Measurements from ENCODE around the gene NAV3.
"Not testable (repeated sequence)": the region's sequence is repeated elsewhere in the genome, so short reads cannot be mapped to it uniquely, and the experiment has no call there.

NAV3 gene

DNA sequence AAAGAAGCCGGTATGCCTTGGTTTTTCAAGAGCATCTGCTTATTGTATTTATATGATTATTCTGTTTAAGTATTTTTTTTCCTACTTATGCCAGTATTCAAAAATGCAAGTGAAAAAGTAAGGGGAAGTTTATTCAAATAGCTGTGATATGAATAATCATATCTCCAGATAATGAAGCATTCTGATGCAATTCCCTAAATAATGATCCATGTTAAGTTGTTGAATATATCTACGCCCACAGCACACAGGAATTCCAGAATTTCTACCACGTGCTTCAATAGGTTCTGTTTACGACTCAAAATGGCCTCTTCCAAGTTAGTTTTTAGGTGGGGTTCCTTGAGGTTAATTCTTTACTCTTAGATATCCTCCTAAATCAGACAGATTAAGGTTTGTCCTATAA is 208.3 kb downstream of the NAV3 start:
- no peak for DNase-seq (ENCODE audit: low read depth in 2 of 2)

DNA sequence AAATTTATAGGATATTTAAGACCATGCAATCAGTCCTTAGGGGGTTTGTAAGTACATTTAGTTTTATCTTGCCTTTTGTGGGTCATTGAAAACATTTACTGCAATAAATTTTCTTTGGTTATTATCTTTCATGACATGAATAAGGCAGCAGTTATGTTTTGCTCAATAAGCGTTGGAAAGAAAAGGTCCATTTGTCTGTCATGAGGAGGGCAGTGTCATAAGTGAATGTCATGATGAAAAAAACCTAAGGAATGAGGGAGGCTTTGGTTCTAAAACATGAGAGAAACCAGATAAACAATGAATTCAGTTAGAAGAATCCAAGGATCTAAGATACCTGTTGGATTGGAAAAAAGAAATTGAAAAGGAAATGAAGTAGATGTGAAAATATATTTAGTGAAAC is 209.4 kb downstream of the NAV3 start:
- DNase-seq (ENCODE audit: low read depth in 2 of 2): no peak

DNA sequence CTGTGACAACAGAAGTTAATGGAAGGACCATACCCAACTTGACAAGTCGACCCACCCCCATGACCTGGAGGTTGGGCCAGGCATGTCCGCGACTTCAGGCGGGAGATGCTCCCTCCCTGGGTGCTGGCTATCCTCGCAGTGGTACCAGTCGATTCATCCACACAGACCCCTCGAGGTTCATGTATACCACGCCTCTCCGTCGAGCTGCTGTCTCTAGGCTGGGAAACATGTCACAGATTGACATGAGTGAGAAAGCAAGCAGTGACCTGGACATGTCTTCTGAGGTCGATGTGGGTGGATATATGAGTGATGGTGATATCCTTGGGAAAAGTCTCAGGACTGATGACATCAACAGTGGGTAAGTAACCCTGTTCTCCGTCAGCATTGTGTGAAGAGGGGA is 220.1 kb downstream of the NAV3 start:
- DNase-seq (ENCODE audit: low read depth in 2 of 2): no peak

DNA sequence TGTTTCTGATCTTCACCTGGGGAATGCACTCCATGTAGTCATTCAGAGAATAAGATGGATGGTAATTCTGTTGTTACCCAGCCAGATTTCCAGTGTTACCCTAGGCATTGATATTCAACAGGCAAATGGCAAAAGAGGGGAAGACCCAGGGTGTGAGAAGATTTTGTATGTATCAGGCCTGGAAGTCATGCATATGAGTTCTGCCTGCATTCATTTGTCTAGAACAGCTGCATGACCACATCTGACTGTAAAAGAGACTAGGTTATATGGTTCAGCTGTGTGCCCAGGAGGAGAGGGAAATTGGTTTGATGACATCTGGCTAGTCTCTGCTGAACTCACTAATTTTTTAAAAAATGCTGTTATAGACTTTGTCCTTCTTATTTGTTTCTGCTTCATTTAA is 224.9 kb downstream of the NAV3 start:
- no peak for DNase-seq (ENCODE audit: low read depth in 2 of 2)

DNA sequence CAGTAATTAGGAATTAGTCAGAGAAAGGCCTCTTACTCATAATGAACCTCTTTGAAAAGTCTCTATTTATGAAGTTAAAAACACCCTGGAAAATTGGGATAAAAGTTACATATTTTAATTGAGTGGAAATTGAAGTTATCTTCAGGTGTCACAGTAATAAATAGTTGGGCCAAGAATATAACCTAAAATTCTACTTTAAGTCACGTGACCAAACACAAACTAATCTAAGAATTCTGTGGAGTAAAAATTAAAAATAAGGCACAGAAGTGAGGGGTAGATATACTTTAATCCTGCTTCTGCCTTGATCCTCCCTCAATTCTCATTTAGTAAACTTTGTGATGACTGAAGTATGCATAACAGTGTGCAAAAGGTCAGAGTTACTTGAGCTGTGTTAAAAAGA is 226.4 kb downstream of the NAV3 start:
- no peak for DNase-seq (ENCODE audit: low read depth in 2 of 2)

DNA sequence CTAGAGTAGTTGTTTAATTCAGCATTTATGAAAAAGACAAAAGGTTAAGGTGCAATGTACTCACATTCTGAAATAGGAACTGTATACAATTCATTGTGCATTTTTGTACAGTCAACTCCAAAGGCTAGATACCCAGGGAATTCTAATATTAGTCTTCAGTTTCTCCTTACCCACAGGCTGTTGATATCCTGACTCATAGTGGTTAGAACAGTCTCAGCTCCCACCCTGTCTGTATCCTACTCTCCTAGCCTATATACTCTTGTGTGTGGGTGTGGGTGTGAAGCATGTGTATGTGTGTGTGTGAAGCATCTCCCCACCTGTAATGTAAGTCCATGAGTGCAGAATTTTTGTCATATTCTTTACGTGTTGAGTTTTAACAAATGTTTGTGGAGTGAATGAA is 229.5 kb downstream of the NAV3 start:
- no peak for DNase-seq (ENCODE audit: low read depth in 2 of 2)

DNA sequence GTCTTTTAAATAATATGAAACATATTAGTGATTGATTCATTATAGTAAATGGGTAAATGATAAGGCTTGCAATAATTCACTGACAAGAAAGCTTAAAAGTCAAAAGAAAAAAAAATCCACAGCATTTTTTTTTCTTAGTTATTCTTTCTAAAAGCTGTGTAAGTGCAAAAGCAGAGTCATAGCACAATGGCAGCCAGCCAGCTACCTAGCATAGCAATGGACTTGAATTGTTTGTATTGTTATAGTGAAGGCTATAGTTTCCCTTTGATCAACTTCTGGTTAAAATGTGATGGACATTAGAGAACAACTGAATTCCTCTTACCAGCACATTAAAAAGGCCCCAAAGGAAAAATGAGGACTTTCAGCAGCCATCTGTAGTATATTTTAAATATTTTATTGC is 232.1 kb downstream of the NAV3 start:
- no peak for DNase-seq (ENCODE audit: low read depth in 2 of 2)

DNA sequence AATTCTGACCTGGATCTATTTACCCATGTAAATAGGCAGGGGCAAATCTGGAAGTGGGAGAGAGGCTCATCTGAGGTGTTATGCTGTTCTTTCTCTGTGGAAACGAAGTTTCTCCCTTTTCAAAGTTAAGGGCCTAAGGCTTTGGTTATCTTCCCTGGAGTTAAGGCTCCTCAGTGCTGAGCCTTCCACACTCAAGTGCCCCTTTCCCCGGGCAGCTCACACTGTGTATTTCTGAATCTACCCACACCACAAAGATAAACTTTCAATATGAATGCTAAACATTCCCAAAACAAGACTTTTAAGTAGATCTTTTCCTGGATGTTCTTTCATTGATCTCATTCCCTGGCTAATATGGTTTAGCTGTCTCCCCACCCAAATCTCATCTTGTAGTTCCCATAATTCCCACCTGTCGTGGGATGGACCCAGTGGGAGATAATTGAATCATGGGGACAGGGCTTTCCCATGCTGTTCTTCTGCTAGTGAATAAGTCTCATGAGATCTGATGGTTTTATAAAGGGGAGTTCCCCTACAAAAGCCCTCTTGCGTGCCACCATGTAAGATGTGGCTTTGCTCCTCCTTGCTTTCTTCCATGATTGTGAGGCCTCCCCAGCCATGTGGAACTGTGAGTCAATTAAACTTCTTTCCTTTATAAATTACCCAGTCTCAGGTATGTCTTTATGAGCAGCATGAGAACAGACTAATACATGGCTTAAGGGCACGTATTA is 251.1 kb downstream of the NAV3 start:
- no peak for DNase-seq (ENCODE audit: low read depth in 2 of 2)

DNA sequence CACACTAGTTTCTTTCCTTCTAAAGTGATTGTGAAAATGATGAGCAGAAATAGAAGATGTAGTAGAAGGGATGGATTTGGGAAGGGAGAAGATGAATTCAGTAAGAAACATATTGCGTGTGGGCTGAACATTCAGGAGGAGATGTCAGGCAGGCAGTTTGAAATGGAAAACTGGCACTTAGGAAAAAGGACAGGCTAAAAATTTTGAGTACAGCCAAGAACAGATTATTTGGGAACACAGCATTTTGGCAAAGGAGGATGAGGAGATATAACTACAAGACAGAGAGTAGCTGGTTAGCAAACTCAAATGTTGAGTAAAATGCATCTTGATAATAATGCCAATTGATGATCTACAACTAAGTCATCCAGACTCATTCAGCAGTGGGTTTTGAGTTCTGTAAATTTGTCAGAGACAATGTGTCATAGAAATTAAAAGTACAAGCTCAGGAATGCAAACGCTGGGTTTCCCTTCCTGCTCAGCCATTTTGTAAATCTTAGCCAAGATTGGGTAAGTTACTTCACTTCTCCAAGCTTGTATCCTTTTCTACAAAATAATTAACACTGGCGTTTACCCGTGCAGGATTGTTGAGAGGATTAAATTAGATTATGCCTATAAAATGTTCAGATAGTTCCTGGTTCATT is 255.0 kb downstream of the NAV3 start:
- no peak for DNase-seq (ENCODE audit: low read depth in 2 of 2)

DNA sequence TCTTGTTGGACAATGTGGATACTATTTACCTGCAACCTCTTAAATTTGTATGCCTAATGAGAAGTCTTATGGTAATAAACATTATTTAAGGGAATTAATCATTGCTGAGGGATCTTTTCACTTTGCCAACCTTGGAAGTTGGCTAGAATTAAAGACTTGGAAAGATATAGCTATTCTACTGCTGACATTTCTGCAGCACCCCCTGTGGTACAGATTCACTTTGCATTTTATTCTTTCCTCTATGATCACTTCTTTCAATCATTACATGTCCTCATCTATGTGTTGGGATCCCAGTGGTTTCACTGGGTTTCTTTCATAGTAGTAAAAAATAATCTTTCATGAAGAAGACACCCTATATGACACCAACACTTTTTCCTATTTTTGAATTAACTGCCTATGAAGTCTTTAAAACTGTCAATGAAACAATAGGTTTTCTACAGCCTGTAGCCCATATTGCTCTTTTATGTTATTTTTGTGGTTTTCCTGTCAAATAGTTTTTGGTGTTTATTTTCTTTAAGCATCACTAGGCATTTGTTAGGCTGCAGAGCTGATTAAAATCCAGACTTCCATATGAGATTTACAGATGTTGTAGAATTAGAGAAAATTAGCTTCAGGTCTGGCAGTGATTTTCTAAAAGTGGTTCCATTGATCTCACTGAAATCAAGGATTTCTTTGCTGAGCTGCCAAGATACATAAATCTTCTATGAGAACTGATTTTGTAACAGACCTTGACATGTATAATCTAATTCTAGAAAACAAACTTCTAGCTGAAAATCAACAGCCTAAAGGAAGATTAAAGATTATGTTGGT is 256.1 kb downstream of the NAV3 start:
- DNase-seq (ENCODE audit: low read depth in 2 of 2): no peak

DNA sequence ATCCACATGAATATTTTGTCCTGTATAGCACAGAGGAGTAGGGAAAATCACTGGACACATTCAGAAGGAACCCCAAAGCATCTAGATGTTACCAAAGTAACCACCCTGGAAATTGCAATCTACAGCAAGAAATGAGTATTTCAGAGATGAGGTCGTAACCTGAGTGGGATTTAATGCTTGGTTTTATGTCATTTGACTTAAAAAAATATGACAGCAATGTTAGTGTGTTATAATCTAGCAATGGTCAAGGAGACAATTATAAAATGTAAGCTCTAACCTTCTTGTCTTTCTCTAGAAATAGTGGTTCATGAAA is 256.6 kb downstream of the NAV3 start:
- no peak for DNase-seq (ENCODE audit: low read depth in 2 of 2)

DNA sequence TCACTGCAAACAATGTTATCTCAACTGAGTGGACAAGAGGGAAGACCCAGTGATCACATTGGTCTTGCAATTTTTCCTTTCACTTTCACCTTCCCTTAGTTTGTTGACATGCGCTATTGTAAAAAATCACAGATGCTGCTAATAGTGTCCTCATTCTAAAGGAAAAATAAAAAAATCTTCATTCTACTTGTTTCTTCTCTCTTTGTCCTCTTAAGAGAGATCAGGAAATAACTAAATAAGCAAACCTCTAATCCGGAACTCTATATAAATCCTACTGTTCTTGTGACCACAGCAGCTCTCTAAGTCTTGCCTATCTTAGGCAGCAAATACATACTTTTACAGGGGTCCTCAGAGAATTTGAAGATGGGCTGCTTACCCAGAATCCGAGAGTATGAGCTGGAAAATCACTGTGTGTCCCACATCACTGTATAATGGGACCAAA is 257.7 kb downstream of the NAV3 start:
- DNase-seq (ENCODE audit: low read depth in 2 of 2): no peak

DNA sequence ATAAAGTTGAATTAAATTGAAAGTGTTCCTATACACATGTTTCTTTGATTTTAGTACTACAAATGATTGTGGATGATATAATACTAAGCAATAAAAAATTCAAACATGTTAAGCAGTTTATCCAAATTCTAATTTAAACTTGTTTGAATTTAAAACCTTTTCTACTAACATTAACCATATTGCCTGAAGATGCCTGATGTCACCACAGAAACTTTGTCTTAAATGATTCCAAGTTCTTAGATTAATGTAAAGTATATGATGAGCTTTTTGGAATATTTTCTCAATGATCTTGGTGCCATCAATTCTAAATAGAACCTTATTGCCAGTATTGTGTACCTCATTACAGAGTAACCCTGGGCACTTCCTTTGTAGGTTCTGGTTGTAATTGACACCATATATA is 259.6 kb downstream of the NAV3 start:
- no peak for DNase-seq (ENCODE audit: low read depth in 2 of 2)

DNA sequence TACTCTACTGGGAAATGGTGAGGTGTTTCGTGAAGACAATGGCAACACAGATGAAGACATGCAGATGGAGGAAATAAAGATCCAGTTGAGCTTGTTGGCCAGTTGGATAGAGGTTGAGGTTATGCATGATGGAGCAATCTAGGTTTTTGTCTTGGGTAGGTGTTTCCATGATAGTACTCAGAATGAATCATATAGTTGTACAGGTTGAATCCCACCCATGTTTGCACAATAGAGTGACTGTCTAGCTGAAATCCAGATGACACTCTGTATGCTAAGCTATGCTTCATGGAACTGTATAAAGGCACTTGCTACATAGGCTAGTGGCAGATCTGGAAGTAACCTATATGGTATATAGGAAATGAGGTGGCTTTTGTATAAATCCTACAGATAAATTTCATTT is 264.9 kb downstream of the NAV3 start:
- no peak for DNase-seq (ENCODE audit: low read depth in 2 of 2)

DNA sequence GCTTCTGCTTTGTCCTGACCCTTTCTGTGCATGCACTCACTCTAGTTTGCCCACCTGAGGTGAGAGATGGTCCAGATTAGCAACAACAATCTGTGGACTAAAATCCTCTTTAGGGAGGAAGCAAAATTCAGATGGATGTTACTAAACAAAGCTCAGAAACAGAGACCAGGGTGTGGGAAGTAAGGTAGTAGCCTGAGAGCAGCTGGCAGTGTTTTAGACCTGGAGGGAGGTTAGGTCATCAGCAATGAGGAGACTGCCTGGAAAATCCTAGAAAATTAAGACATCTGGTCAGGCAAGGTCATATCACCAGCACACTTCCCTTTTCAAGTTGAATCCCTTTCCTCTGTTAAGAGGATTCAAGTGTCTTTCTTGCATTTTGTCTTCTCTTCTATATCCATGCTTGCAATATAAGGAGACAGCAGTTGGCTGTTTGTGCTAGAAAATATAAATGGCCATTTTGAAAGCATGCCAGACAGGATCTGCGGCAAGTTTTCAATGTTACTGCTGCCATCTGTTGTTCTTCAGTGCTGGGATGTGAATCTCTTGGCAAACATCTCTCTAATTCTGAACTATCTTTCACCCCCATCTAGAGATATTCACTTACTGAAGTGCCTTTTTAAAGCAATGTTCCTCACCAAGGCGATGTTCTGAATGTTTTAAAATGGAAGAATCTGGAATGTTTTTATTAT is 266.4 kb downstream of the NAV3 start:
- no peak for DNase-seq (ENCODE audit: low read depth in 2 of 2)

DNA sequence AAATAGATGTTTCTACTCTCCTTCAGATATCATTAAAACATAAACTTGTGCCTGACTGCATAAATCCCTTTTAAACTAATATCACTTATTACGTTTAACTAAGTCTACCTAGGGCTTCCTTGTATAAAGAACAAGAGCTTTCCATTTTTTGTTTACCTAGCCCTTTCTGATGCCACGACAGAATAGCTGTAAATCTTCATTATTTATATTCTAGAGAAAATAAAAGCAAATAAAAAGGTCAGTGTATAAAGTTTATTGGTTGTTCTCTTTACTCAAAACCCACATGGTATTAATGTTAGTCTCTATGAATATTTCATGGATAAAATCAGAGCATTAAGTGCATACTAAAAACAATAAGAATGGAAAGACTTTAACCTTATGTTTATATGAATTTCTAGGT is 269.1 kb downstream of the NAV3 start:
- no peak for DNase-seq (ENCODE audit: low read depth in 2 of 2)

DNA sequence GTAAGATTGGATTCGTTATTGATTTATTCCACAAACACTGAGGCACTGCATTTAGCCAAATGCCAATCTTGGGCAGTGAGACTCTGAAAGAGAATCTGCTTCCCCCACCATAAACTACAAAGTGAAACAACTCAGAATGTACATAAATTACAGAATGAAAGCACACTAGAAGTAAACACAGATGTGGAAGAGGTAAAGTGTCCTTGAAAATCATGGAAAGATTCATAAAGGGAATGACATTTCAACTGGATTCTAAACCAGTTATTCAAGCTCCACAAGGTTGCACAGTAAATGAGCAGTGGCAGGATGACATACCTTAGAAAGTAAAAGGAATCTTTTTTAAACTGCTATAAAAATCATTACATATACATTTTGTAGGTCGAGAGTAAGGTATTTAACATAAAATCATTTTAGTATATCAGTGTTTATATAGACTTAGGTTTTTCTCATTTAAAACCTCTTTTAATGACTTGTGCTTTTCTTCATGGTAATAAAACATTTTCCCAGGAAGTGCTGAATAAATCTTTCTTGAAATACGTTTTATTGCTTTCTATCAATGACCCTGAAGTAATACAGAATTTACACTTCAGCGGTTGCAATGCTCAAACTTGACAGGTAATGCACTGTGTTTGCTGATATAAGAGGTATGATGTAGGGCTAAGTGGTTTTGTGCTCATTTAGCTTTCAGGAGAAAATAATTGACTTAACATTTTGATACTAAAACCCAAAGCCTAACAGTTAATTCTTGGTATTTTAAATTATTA is 270.6 kb downstream of the NAV3 start:
- DNase-seq (ENCODE audit: low read depth in 2 of 2): no peak

DNA sequence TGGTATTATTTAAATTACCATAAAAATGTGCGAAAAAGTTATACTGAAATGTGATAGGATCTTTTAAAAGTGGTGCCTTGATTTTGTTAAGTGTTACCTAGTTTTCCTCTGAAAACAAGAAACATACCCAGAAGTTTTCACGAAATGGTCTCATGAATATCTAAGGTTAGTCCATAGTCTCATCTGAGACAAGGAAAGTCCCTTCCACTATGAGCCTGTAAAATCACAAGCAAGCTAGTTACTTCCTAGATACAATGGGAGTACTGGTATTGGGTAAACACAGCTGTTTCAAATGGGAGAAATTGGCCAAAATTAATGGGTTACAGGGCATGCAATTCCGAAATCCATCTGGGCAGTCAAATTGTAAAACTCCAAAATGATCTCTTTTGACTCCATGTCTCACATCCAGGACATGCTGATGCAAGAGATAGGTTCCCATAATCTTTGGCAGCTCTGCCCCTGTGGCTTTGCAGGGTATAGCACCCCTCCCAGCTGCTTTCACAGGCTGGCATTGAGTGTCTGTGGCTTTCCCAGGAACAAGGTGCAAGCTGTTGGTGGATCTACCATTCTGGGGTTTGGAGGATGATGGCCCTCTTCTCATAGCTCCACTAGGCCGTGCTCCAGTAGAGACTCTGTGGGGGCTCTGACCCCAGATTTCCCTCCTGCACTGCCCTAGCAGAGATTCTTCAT is 271.4 kb downstream of the NAV3 start:
- DNase-seq (ENCODE audit: low read depth in 2 of 2): no peak

DNA sequence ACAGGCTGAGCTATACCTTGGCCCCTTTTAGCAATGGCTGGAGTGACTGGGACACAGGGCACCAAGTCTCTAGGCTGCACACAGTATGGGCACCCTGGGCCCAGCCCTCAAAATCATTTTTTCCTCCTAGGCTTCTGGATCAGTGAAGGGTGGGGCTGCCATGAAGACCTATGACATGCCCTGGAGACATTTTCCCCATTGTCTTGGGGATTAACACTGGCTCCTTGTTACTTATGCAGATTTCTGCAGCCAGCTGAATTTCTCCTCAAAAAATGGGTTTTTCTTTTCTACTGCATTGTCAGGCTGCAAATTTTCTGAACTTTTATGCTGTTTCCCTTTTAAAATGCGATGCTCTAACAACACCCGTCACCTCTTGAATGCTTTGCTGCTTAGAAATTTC is 272.1 kb downstream of the NAV3 start:
- DNase-seq (ENCODE audit: low read depth in 2 of 2): not testable (repeated sequence)

DNA sequence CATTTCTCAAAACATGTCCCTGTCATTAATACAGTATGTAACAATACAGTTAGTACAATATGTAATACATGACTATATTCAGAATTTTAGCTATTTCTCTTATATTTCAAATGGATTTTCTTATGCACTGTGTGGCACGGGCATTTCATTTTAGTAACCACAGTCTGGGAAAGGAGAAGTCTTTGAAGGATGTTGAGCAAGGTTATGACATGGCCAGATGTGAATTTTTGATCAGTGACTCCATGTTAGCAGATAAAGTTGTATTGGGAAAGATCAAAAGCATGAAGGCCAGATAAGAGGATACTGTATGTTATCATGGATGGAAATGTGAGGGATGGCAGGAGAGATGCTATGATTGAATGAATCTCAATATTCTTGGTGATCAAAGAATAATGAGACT is 285.2 kb downstream of the NAV3 start:
- no peak for DNase-seq (ENCODE audit: low read depth in 2 of 2)

DNA sequence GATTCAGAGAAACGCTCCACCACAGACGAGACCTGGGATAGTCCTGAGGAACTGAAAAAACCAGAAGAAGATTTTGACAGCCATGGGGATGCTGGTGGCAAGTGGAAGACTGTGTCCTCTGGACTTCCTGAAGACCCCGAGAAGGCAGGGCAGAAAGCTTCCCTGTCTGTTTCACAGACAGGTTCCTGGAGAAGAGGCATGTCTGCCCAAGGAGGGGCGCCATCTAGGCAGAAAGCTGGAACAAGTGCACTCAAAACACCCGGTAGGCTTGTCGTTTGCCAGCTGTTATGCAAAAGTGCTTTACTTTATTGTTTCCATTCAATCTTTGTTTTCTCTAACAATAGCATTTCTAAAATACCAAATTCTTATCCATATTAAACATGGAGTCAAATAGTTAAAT is 287.3 kb downstream of the NAV3 start:
- no peak for DNase-seq (ENCODE audit: low read depth in 2 of 2)

Data from stimulated activated CD8-positive, alpha-beta memory T cell treated with anti-CD3 and anti-CD28 coated beads, Interleukin-2, amount 100 ng/mL, for 48 hours (primary cell).